GM10248 (cell line): Measurements from ENCODE around the gene ITGA5.

Experiments used
- CTCF ChIA-PET: fragments of 300-600 bp; sonication (Branson Sonifier 250); formaldehyde crosslinking; extraction: SDS; loops from one replicate; lab custom pipeline; 2021; ENCODE audit warnings: antibody characterized with exemption; lab: Yijun Ruan, JAX
- POLR2A ChIA-PET: fragments of 350-650 bp; sonication (Branson Sonifier 250); formaldehyde crosslinking; extraction: SDS; loops from one replicate; lab custom pipeline; 2020; ENCODE audit warnings: antibody characterized with exemption; lab: Yijun Ruan, JAX
- DNase-seq: peaks from one replicate; pipeline ENCODE4 v3.0.0; 2012; ENCODE audit errors: extremely low spot score
- CTCF ChIP-seq: IDR thresholded peaks from 2 replicates; pipeline ENCODE4 v1.5.1; 2012; ENCODE audit warnings: mild to moderate bottlenecking, low read depth; ENCODE audit errors: extremely low read depth, missing control alignments, control extremely low read depth

Gene ITGA5

GRCh38 chr12:54373649-54374561 lies 45.2 kb downstream of the ITGA5 start:
- no peak for TF ChIP-seq CTCF
- ChIA-PET CTCF (interaction anchor here (1.0 to 5.9 kb wide), 8 partner anchors 14 to 172 kb away, joined by 3 to 49 read pairs (median 6); partner anchors contain the start of gene COPZ1), POLR2A (no interaction called here)
- DNase-seq = no peak

GRCh38 chr12:54372113-54372806 lies 46.8 kb downstream of the ITGA5 start:
- DNase-seq = no peak
- CTCF ChIA-PET = interaction anchor here (0.9 to 5.9 kb wide), 9 partner anchors 8 to 350 kb away, joined by 3 to 49 read pairs (median 12); partner anchors contain the start of gene COPZ1
- POLR2A ChIA-PET = no interaction called here
- no peak for TF ChIP-seq CTCF

- ChIA-PET POLR2A (no interaction called here), CTCF (interaction anchor here (1.0 to 5.9 kb wide), 13 partner anchors 9 to 166 kb away, joined by 3 to 49 read pairs (median 9); partner anchors contain the start of gene COPZ1)
- no peak for TF ChIP-seq CTCF
- DNase-seq = no peak
These were observed 47.5 kb downstream of the ITGA5 start for GRCh38 chr12:54371328-54372112.

- peak; percentile 72 for DNase-seq
- ChIA-PET POLR2A (no interaction called here), CTCF (interaction anchor here (1.4 to 5.9 kb wide), 7 partner anchors 10 to 156 kb away, joined by 7 to 49 read pairs (median 13); no protein-coding TSS in a partner anchor)
- TF ChIP-seq CTCF = peak; percentile 11
These were observed 48.8 kb downstream of the ITGA5 start for GRCh38 chr12:54370171-54370730.

GRCh38 chr12:54369597-54370131 lies 49.4 kb downstream of the ITGA5 start:
- TF ChIP-seq CTCF = no peak
- DNase-seq = no peak
- CTCF ChIA-PET = interaction anchor here (1.4 to 3.4 kb wide), 3 partner anchors 11 to 149 kb away, joined by 9 to 47 read pairs (median 13); no protein-coding TSS in a partner anchor
- POLR2A ChIA-PET = no interaction called here
